Stimulated activated effector memory CD8-positive, alpha-beta T cell treated with anti-CD3 and anti-CD28 coated beads, Interleukin-12 subunit alpha, Interleukin-12 subunit beta, amount 100 ng/mL, for 72 hours (primary cell): ENCODE measurements around the gene ATP2B2.

Experiments used
- ATAC-seq: fragments of 150-1000 bp; cut with Tn5 transposase; 2 replicates; pipeline ENCODE4 v1.10.0; 2021
- DNase-seq, 2 donors: peaks; one replicate each; pipeline ENCODE4 v3.0.0; 2021 to 2022; ENCODE audit warnings: low spot score in 2 of 2
- H3K27ac Mint-ChIP-seq: one replicate; pipeline ENCODE4 v1.8.0; 2022; ENCODE audit warnings: mild to moderate bottlenecking, mixed read lengths
- H3K36me3 Mint-ChIP-seq: one replicate; pipeline ENCODE4 v1.8.0; 2022; ENCODE audit warnings: mild to moderate bottlenecking, mixed read lengths
- H3K4me1 Mint-ChIP-seq: one replicate; pipeline ENCODE4 v1.8.0; 2022; ENCODE audit warnings: mixed read lengths
- H3K4me3 Mint-ChIP-seq: one replicate; pipeline ENCODE4 v1.8.0; 2022; ENCODE audit warnings: mild to moderate bottlenecking, mixed read lengths
- H3K9me3 Mint-ChIP-seq: one replicate; pipeline ENCODE4 v1.8.0; 2022; ENCODE audit warnings: mixed read lengths

Gene ATP2B2

GRCh38 chr3:10505050-10505790, at the start of gene ATP2B2:
ATP2B2 (minus strand) TSS chr3:10505586; CDS start chr3:10449543, 56,043 bp downstream.
- Mint-ChIP-seq H3K9me3 (no peaks in the 10 kb centered on the region), H3K4me1 (no peaks in the 10 kb centered on the region), H3K4me3 (peak within 1 kb of the TSS; percentile 32), H3K27ac (no peak within 1 kb of the TSS), H3K36me3 (no peaks in the 10 kb centered on the region)
- ATAC-seq (no peak), DNase-seq (no peak)

- Mint-ChIP-seq H3K4me3 (no peak overlapping the region), H3K36me3 (peaks cover under 1% of the 10 kb centered on the region), H3K4me1 (peaks cover 50% of the 10 kb centered on the region), H3K27ac (no peak overlapping the region), H3K9me3 (no peaks in the 10 kb centered on the region)
- ATAC-seq (no peak), DNase-seq (no peak)
These were observed 49.4 kb upstream of the ATP2B2 start for GRCh38 chr3:10554746-10555145.

DNA sequence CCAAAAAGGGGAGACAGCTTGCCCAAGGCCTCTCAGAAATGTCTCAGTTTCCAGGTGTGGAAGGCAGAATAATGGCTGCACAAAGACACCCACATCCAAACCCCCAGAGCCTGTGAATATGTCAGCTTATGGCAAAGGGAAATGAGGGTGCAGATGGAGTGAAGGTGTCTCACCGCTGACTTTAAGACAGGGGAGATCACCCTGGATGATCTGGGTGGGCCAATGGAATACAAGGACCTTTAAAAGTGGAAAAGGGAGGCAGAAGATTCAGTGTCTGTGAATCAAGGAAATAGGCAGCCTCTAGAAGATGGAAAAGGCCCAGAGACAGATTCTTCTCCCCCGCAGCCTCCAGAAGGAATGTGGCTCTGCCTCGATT, 48.8 kb upstream of the ATP2B2 start:
- H3K4me3 Mint-ChIP-seq = no peak overlapping the region
- H3K27ac Mint-ChIP-seq = no peak overlapping the region
- no peaks in the 10 kb centered on the region for H3K9me3 Mint-ChIP-seq
- ATAC-seq = no peak
- peaks cover 5% of the 10 kb centered on the region for H3K36me3 Mint-ChIP-seq
- peaks cover 53% of the 10 kb centered on the region for H3K4me1 Mint-ChIP-seq
- no peak for DNase-seq

DNA sequence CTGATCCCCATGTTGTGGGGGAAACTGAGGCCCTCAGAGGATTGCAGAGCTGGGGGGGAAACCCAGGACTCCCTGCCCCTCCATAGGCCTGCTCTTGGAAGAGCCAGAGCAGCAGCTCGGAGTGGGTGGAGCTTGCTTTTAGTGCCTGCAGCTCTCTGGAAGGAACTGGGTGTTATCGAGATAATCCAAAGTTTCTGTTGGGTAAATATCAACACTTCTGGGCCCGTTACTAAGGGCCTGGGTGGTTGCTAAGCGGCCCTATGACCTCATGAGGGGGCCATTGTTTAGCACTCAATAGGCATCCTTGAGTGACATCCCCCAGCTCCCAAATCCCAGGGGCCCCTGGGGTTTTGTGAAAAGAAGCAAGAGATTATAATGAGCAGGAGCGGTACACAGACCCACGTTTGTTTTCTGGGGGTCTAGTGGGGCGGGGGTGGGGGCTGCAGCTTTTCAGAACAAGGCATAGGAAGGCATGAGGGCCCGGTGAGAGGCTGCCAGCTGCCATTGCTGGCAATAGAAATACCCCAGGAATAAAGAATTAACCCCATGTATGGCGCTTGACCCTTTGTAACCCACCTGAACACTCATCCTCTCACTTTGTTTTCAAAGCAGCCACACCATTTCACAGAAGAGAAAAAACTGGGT, 48.3 kb upstream of the ATP2B2 start:
- ATAC-seq (no peak), DNase-seq (no peak)
- H3K27ac Mint-ChIP-seq = no peak overlapping the region
- H3K4me1 Mint-ChIP-seq = peaks cover 58% of the 10 kb centered on the region
- H3K36me3 Mint-ChIP-seq = peaks cover 8% of the 10 kb centered on the region
- no peaks in the 10 kb centered on the region for H3K9me3 Mint-ChIP-seq
- no peak overlapping the region for H3K4me3 Mint-ChIP-seq

DNA sequence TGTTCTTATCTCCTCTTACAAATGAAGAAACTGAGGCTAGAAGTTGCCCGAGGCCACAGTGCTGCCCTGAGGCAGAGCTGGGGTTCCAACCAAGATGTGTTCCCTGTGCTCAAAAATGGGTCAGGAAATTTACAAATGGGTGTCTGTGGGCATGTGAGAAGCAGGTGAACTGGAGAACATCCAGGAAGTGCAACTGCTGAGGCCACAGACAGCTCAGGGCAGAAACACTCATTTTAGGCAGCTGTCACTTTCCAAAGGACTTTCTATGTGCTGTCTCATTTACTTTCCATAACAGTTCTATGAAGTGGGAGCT, 47.2 kb upstream of the ATP2B2 start:
- peak overlapping the region; percentile 58 for H3K4me3 Mint-ChIP-seq
- H3K36me3 Mint-ChIP-seq = peaks cover 8% of the 10 kb centered on the region
- ATAC-seq (peak; percentile 78), DNase-seq (peak in 1 of 2 donors; percentile 55)
- no peaks in the 10 kb centered on the region for H3K9me3 Mint-ChIP-seq
- peak overlapping the region; percentile 60 for H3K27ac Mint-ChIP-seq
- peaks cover 58% of the 10 kb centered on the region for H3K4me1 Mint-ChIP-seq

- ATAC-seq (peak; percentile 88), DNase-seq (peak; percentile 77 to 86)
- peak overlapping the region; percentile 60 for H3K27ac Mint-ChIP-seq
- H3K4me3 Mint-ChIP-seq = peak overlapping the region; percentile 58
- peaks cover 8% of the 10 kb centered on the region for H3K36me3 Mint-ChIP-seq
- no peaks in the 10 kb centered on the region for H3K9me3 Mint-ChIP-seq
- H3K4me1 Mint-ChIP-seq = peaks cover 53% of the 10 kb centered on the region
These were observed 46.6 kb upstream of the ATP2B2 start for GRCh38 chr3:10551821-10552630.

GRCh38 chr3:10551139-10551538, 45.8 kb upstream of the ATP2B2 start:
- H3K4me1 Mint-ChIP-seq = peaks cover 50% of the 10 kb centered on the region

DNA sequence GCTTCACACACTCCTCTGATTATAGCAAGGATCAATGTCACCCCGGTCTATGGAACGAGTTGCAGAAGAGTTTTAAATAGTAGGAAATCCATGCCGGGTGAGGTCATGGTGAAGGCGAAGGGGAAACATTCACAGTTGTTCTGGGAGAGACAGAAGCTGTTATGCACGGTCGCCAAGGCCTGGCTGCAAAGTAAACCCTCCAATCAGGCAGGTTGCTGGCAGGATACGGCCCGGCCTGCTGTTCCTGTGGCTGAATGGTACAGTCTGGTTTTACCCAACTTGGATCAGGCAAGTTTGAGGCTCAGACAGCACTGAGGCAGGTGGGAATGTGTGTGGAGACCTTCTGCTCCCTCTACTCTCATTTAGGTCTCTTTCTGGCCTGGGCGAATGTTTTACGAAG, 45.3 kb upstream of the ATP2B2 start:
- H3K27ac Mint-ChIP-seq = no peak overlapping the region
- ATAC-seq = no peak
- H3K9me3 Mint-ChIP-seq = no peaks in the 10 kb centered on the region
- H3K4me1 Mint-ChIP-seq = peaks cover 50% of the 10 kb centered on the region
- DNase-seq = no peak
- H3K4me3 Mint-ChIP-seq = no peak overlapping the region
- peaks cover 8% of the 10 kb centered on the region for H3K36me3 Mint-ChIP-seq

More at GRCh38 chr3:10551139-10551538, 45.8 kb upstream of the ATP2B2 start:
- DNase-seq (no peak), ATAC-seq (no peak)
- no peak overlapping the region for H3K4me3 Mint-ChIP-seq
- no peaks in the 10 kb centered on the region for H3K9me3 Mint-ChIP-seq
- no peak overlapping the region for H3K27ac Mint-ChIP-seq
- peaks cover 8% of the 10 kb centered on the region for H3K36me3 Mint-ChIP-seq

DNA sequence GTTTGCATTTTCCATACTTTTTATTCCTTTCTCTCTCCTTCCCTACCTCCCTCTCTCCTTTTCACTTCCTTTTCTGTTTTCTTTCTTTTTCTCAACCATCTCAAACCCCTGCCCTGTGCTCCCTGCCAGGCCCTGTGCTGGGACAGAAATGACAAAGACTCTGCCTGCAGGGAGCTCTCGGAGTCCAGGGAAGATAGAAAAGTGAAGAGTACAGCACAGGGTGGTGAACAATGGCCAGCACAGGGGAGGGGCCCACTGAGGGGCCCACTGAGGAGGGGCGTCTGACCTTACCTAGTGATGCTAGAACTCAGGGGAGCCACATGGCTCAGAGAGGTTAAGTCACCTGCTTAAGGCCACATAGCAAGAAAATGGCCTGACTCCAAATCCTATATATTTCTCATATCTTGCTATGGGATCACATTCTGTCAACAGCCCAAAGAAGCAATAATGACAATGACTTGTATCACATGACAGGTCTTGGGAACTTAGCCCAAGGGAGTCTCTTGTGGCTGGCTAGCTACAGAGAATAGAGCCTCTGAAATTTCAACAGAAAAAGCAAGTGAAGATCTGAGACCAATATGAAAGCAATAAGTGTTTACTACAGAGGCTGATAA, 44.3 kb upstream of the ATP2B2 start:
- Mint-ChIP-seq H3K36me3 (peaks cover 8% of the 10 kb centered on the region), H3K9me3 (no peaks in the 10 kb centered on the region), H3K27ac (no peak overlapping the region), H3K4me1 (peaks cover 50% of the 10 kb centered on the region), H3K4me3 (no peak overlapping the region)
- DNase-seq (no peak), ATAC-seq (no peak)

- ATAC-seq (peak; percentile 83), DNase-seq (no peak)
- Mint-ChIP-seq H3K36me3 (peaks cover 8% of the 10 kb centered on the region), H3K4me1 (peaks cover 50% of the 10 kb centered on the region), H3K9me3 (no peaks in the 10 kb centered on the region), H3K4me3 (no peak overlapping the region), H3K27ac (peak overlapping the region; percentile 26)
These were observed 43.6 kb upstream of the ATP2B2 start for GRCh38 chr3:10548992-10549391.

DNA sequence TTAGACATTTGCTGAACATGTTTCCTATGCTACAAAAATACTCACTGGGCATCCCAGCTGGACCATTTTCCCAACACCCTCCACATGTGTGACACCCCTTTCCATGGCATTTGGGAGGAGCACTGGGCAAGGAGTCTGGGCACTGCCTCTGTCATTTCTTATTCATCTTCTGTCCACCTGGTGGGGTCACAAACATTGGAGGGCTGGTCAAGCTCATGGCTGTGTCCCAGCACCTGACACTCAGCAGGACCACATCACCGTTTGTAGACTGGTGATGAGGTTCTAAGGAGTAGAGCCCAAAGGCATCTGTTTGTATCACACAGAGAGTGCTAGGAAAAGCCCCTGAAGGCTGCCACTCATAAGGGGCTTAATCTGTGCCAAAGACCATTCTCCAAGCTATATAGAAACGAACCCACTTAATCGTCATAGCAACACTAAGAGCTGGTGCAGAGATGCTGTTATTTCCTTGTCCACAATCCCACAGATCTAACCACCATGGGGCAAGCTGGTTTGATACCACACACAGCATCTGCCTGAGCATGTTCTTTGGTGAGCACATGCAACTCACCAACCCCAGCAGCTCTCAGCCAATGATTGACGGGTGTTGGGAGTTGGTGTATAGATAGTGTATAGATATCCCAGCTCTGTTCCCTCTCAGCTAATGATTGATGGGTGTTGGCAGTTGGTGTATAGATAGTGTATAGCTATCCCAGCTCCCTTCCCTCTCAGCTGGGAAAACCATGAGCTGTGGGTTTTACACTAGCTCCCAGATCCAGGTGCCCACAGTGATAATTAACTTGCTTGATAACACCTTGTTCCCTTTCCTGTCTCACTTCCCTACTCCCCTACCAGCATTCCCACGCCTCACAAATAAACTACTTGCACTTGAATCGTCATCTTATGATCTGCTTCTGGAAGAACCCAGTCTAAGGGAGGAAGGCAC, 42.7 kb upstream of the ATP2B2 start:
- H3K27ac Mint-ChIP-seq = peak overlapping the region; percentile 26

DNA sequence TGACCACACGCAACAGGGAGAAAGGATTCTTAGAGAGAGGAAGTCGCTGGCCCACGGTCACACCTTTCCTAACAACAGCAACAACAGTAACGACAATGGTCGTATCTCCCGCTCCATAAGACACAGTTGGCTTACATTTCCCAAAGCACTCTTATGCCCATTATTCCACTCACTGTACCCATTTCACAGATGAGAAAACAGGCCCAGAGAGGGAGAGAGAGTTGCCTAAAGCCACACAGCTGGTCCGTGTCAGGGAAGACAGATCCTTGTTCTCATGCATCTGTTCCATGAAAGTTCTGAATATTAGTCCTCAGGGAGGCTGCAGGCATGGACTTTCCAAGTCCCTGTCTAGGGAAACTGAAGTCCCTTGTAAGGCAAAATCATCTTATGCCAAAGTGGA, 42.0 kb upstream of the ATP2B2 start:
- H3K36me3 Mint-ChIP-seq = peaks cover 8% of the 10 kb centered on the region
- peaks cover 4% of the 10 kb centered on the region for H3K9me3 Mint-ChIP-seq
- ATAC-seq (no peak), DNase-seq (no peak)
- no peak overlapping the region for H3K4me3 Mint-ChIP-seq
- no peak overlapping the region for H3K27ac Mint-ChIP-seq
- peaks cover 38% of the 10 kb centered on the region for H3K4me1 Mint-ChIP-seq

More for the DNA sequence above, 42.7 kb upstream of the ATP2B2 start:
- DNase-seq (no peak), ATAC-seq (no peak)
- Mint-ChIP-seq H3K36me3 (peaks cover 8% of the 10 kb centered on the region), H3K9me3 (no peaks in the 10 kb centered on the region), H3K4me1 (peaks cover 45% of the 10 kb centered on the region), H3K4me3 (no peak overlapping the region)

DNA sequence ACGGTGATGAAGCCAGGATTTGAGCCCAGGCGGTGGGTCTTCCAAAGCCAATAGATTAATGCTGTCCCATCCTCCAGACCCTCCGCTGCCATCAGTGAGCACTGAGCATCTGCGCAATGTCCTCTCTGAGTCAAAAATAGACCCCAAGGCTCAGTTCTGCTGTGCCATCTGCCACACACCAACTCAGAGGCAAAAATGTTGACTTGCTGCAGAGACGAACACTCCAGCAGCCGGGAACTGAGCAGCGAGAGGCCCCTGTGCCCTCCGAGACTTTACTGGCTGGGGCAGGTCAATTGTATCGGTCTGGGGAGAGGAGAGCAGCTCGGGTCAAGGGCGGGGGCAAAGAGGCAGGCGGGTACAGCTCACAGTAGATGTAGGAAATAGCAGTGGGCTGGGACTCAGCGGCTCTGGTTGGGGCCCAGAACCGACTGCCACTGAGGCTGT, 41.5 kb upstream of the ATP2B2 start:
- Mint-ChIP-seq H3K27ac (no peak overlapping the region), H3K9me3 (peaks cover 6% of the 10 kb centered on the region), H3K4me1 (peaks cover 33% of the 10 kb centered on the region), H3K36me3 (peaks cover 8% of the 10 kb centered on the region), H3K4me3 (no peak overlapping the region)
- DNase-seq (no peak), ATAC-seq (no peak)

DNA sequence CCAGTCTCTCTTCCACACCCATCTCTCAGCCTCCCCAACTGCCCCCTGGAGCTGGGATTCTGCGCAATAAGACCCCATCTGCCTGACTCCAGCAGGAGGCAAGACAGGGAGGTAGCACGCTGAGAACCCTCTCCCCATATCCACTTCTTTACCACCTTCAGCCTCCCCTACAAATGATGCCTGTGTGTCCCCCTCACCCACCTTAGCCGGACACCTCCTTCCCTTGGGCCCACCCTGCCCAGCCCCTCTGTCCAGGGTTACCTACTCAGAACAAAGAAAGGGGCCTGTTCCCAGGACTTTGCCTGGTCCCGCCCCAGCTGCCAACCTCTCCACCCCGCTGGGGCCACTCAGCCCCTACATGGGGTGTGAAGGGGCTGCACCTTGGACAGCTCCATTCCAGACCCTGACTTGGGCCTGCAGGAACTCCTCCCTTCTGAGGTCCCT, 40.8 kb upstream of the ATP2B2 start:
- H3K9me3 Mint-ChIP-seq = peaks cover 12% of the 10 kb centered on the region
- no peak overlapping the region for H3K27ac Mint-ChIP-seq
- H3K4me1 Mint-ChIP-seq = peaks cover 28% of the 10 kb centered on the region
- no peak for ATAC-seq
- peaks cover 8% of the 10 kb centered on the region for H3K36me3 Mint-ChIP-seq
- DNase-seq = no peak
- no peak overlapping the region for H3K4me3 Mint-ChIP-seq
